Thyroid gland (tissue), 4 donors: Measurements from ENCODE around the gene ITPR2. TPM values are rescaled to one million over a fixed set of nuclear protein-coding genes. Genes with fewer than 3 reads are reported as not detected.

Source experiments
- DNase-seq, 2 donors: peaks; one replicate each; pipeline ENCODE4 v3.0.0-alpha.2; 2019
- H3K27ac ChIP-seq, 3 donors: fragments of 200-600 bp; sonication (generic); 1 replicate in 2 of 3; 2 replicates in 1 of 3; pipeline ENCODE4 v1.5.1; 2016 to 2019; ENCODE audit warnings: mild to moderate bottlenecking in 1 of 3, moderate library complexity in 1 of 3
- H3K27me3 ChIP-seq: fragments of 200-600 bp; sonication (generic); one replicate; pipeline ENCODE4 v1.5.1; 2019
- H3K36me3 ChIP-seq, 2 donors: fragments of 200-600 bp; sonication (generic); one replicate each; pipeline ENCODE4 v1.5.1; 2016 to 2019
- H3K4me1 ChIP-seq, 2 donors: fragments of 200-600 bp; sonication (generic); one replicate each; pipeline ENCODE4 v1.5.1; 2017 to 2019
- H3K4me3 ChIP-seq, 3 donors: fragments of 200-600 bp; sonication (generic); replicated peaks in 1 of 3; 1 replicate in 2 of 3; 2 replicates in 1 of 3; pipeline ENCODE4 v1.5.1; 2016; ENCODE audit warnings: mild to moderate bottlenecking in 1 of 3
- H3K9me3 ChIP-seq: fragments of 200-600 bp; sonication (generic); one replicate; pipeline ENCODE4 v1.5.1; 2017
- POLR2A ChIP-seq, 2 donors: fragments of 450-650 bp; IDR thresholded peaks; one replicate each; pipeline ENCODE4 v1.6.1; 2017; ENCODE audit warnings: antibody characterized with exemption in 2 of 2, mild to moderate bottlenecking in 2 of 2, moderate library complexity in 1 of 2
- WGBS, 2 donors: methylation state at CpG; one replicate each; pipeline ENCODE4 v1.1.5; 2017; 5-methylcytosine and 5-hydroxymethylcytosine counted together
- intact Hi-C: fragments of 100-400 bp; cut with DNase I; formaldehyde crosslinking; loops from one replicate; pipeline ENCODE4 v1.15.1; 2023
- total RNA-seq, 4 donors: library from RNA; depleted of rRNA; stranded (reverse); fragments of >200 nt; gene quantifications; one replicate each; pipeline ENCODE4 v1.2.3, GENCODE V29; 2016
- TF ChIP-seq, protein P1 (sequence below), 6 experiments: fragments of 200-600 bp in 3 of 6; fragments of 450-650 bp in 3 of 6; sonication (generic) in 3 of 6; IDR thresholded peaks; one replicate each; pipeline ENCODE4 v1.5.1; 2016 to 2019; ENCODE audit warnings: antibody characterized with exemption in 6 of 6, mild to moderate bottlenecking in 2 of 6, inconsistent platforms in 1 of 6, moderate library complexity in 1 of 6

ITPR2 gene
- total RNA-seq, 4 donors from 2014 or later, result 24.4 to 39.7 (median 33.7) TPM

DNA sequence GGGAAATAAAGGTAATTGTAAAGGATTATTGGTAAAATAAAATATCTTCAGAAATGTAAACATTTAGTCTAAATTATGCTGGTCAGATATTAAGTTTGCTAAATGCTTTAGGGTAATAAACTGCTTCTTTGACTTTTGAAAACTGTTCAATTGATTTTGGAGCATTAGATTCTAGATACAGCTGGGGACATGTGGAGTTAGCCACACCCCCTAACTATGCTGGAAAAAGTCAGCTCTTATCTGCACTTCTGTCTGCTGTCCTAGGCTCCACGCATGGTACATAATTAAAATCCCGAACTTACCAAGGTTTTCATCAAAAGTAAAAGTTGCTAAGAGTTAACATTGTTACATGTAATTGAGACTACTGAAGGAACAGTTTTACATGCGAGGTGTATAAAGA, 78.8 kb downstream of the ITPR2 start:
- intact Hi-C loops, result no loop called here
- H3K27ac ChIP-seq, result no peak overlapping the region
- H3K4me3 ChIP-seq, result no peak overlapping the region
- TF ChIP-seq, protein P1, sequence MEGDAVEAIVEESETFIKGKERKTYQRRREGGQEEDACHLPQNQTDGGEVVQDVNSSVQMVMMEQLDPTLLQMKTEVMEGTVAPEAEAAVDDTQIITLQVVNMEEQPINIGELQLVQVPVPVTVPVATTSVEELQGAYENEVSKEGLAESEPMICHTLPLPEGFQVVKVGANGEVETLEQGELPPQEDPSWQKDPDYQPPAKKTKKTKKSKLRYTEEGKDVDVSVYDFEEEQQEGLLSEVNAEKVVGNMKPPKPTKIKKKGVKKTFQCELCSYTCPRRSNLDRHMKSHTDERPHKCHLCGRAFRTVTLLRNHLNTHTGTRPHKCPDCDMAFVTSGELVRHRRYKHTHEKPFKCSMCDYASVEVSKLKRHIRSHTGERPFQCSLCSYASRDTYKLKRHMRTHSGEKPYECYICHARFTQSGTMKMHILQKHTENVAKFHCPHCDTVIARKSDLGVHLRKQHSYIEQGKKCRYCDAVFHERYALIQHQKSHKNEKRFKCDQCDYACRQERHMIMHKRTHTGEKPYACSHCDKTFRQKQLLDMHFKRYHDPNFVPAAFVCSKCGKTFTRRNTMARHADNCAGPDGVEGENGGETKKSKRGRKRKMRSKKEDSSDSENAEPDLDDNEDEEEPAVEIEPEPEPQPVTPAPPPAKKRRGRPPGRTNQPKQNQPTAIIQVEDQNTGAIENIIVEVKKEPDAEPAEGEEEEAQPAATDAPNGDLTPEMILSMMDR (IDR thresholded peaks at IDR 0.05), result no peak
- TF ChIP-seq POLR2A (IDR thresholded peaks at IDR 0.05), result no peak
- H3K9me3 ChIP-seq, result no peaks in the 10 kb centered on the region
- H3K4me1 ChIP-seq, result no peaks in the 10 kb centered on the region
- H3K27me3 ChIP-seq, result no peaks in the 10 kb centered on the region
- no peak for DNase-seq
- H3K36me3 ChIP-seq, result no peaks in the 10 kb centered on the region
- WGBS, 2 donors, result 95 to 98% methylated on average over 3 of the region's 3 CpGs

DNA sequence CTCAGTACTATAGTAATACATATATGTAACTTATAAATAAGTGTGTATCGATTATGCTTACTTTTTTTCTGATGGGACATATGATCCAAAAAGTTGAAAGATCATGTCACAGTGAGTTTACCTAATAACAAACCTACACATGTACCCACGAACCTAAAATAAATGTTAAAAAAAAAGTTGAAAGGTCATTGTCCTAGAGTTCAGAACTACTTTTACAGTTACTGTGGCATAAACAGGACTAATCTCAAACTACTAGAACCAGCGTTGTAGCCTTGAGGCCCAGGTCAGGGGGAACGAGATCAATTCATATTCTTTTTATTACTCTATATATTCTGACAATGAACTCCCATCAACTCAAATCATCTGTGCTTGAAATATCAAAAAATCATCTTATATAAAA, 81.8 kb downstream of the ITPR2 start:
- Histone ChIP-seq H3K36me3 (no peaks in the 10 kb centered on the region), H3K9me3 (no peaks in the 10 kb centered on the region), H3K27ac (no peak overlapping the region), H3K4me3 (no peak overlapping the region), H3K4me1 (no peaks in the 10 kb centered on the region), H3K27me3 (no peaks in the 10 kb centered on the region)
- intact Hi-C loops, result no loop called here
- 94 to 96% methylated on average over 4 of the region's 4 CpGs for WGBS, 2 donors
- TF ChIP-seq, protein P1 (IDR thresholded peaks at IDR 0.05), result no peak
- TF ChIP-seq POLR2A (IDR thresholded peaks at IDR 0.05), result no peak
- DNase-seq, result no peak

DNA sequence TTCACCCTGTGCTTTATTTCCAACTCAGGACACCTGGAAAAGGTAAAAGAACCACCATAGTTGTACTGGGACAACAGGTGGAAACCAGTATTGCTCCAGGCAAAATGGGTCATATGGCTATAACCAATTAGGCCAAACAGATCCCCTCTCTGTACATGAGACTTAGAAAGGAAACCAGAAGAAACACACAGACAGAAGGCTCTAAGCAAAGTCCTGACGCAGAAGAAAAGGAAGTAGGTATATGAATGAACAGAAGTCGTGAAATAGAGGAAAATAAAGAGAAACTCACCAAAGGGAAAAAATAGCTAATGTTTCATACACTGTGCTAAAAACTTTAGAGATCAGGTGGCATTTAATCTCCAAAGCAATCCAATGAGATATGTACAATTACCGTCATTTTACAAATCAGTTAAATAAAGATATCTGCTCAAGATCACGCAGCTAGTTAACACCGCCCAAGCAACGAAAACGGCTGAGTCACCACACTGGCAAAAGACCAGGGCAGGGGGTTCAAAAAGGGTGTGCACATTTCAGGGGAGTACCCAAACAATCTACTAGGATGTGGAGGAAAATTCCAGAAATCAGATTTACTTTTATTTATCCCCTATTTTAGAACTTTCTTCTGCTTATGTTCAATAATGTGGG, 82.3 kb downstream of the ITPR2 start:
- H3K4me3 ChIP-seq, result no peak overlapping the region
- H3K4me1 ChIP-seq, result no peaks in the 10 kb centered on the region
- no peaks in the 10 kb centered on the region for H3K36me3 ChIP-seq
- intact Hi-C loops, result no loop called here
- H3K27me3 ChIP-seq, result no peaks in the 10 kb centered on the region
- WGBS, 2 donors, result 88 to 91% methylated on average over 7 of the region's 7 CpGs
- no peak for DNase-seq
- H3K9me3 ChIP-seq, result no peaks in the 10 kb centered on the region
- H3K27ac ChIP-seq, result no peak overlapping the region
- TF ChIP-seq, protein P1 (IDR thresholded peaks at IDR 0.05), result no peak
- no peak for TF ChIP-seq POLR2A (IDR thresholded peaks at IDR 0.05)

DNA sequence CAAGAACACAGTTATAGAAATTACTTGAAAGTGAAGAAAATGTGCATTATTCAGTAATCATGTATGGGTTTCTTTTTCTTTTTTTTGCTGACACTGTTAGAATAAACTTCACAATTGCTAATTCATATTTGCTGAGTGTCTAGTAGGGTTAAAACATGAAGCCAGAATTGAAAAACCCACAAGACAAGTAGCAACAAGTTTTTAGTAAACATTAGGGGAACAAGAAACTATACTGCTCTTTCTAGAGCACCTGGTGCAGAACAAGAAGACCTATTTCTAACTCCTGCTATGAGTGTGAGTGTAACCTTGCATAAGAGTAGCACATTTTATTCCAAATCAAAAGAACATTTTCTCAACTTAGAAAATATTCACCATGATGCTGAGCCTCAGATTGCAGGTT, 83.2 kb downstream of the ITPR2 start:
- Histone ChIP-seq H3K4me1 (no peaks in the 10 kb centered on the region), H3K9me3 (no peaks in the 10 kb centered on the region)

DNA sequence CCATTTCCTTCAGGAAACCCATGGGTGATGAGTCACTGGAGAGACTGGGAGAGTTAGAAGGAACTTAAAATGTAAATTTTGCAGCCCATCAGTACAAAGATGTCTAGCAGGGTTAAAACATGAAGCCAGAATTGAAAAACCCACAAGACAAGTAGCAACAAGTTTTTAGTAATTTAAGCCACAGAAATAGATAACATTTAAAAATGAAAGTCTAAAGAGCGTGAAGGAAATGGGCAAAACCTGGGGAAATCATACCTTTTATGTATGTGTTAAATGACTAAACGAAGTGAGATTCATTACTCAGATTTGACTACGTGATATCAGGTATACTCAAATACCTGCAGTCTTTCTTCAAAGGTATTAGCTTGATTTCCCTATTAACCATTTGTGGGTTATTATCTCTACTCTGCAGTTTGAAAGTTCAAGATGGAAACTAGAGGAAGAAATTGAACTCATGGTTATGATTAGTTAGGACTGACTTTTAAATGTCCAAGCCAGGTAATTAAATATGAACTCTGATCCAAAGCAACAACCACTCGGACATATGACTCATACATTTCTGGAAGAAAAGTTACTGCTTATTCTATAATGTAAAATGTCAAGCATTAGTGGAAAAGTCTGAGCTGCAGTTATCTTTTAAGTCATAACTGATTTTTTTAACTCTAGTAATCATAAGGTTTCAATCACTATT, 84.1 kb downstream of the ITPR2 start:
- TF ChIP-seq POLR2A (IDR thresholded peaks at IDR 0.05), result no peak
- TF ChIP-seq, protein P1 (IDR thresholded peaks at IDR 0.05), result no peak
- Histone ChIP-seq H3K27ac (no peak overlapping the region), H3K4me3 (no peak overlapping the region), H3K27me3 (no peaks in the 10 kb centered on the region), H3K36me3 (no peaks in the 10 kb centered on the region), H3K4me1 (no peaks in the 10 kb centered on the region), H3K9me3 (no peaks in the 10 kb centered on the region)
- 86 to 88% methylated on average over 4 of the region's 4 CpGs for WGBS, 2 donors
- no peak for DNase-seq
- intact Hi-C loops, result no loop called here

More for the DNA sequence above, 83.2 kb downstream of the ITPR2 start:
- DNase-seq, result no peak
- Histone ChIP-seq H3K36me3 (no peaks in the 10 kb centered on the region), H3K27me3 (no peaks in the 10 kb centered on the region), H3K4me3 (no peak overlapping the region), H3K27ac (no peak overlapping the region)
- TF ChIP-seq, protein P1 (IDR thresholded peaks at IDR 0.05), result no peak
- TF ChIP-seq POLR2A (IDR thresholded peaks at IDR 0.05), result no peak
- intact Hi-C loops, result no loop called here
